ENCODE data around the gene GPR132. TPM values are rescaled to one million over a fixed set of nuclear protein-coding genes. Genes with fewer than 3 reads are reported as not detected.

GPR132 gene
- total RNA-seq, 1 experiment from 2014 or later = not detected

- no peak overlapping the region for H3K27ac Mint-ChIP-seq (ENCODE audit: unreplicated experiment)
- H3K27me3 Mint-ChIP-seq (ENCODE audit: insufficient read depth, unreplicated experiment) = peaks cover 4% of the 10 kb centered on the region
- Histone ChIP-seq H3K36me3 (ENCODE audit: control insufficient read depth, insufficient read depth, low read length) (no peaks in the 10 kb centered on the region), H3K4me1 (peaks cover 4% of the 10 kb centered on the region; the same call in 1 of the 2 replicates), H3K4me3 (ENCODE audit: low read depth, low read length) (no peak overlapping the region), H3K9me3 (no peaks in the 10 kb centered on the region), H3K27me3 (replicated peaks; ENCODE audit: control insufficient read depth, insufficient read depth, low read length) (no peaks in the 10 kb centered on the region)
- ChIA-PET CTCF (no interaction called here), POLR2A (no interaction called here)
- intact Hi-C loops (cut with micrococcal nuclease; ENCODE audit: unreplicated experiment) = no loop called here
- no peaks in the 10 kb centered on the region for H3K36me3 Mint-ChIP-seq (ENCODE audit: insufficient read depth, unreplicated experiment)
- TF ChIP-seq CTCF (IDR thresholded peaks at IDR 0.05; ENCODE audit: insufficient read depth in 1 of 2, low read depth in 1 of 2, low read length in 1 of 2, severe bottlenecking in 1 of 2, unreplicated experiment in 1 of 2) = no peak
- H3K4me3 Mint-ChIP-seq (ENCODE audit: unreplicated experiment) = no peak overlapping the region
- no peak for DNase-seq
- no peaks in the 10 kb centered on the region for H3K9me3 Mint-ChIP-seq (ENCODE audit: unreplicated experiment)
- no TSS peak for BruUV-seq (replicated peaks)
- H3K4me1 Mint-ChIP-seq (ENCODE audit: low read depth, unreplicated experiment) = peaks cover 5% of the 10 kb centered on the region
Measured at GRCh38 chr14:105072381-105072861, 7.2 kb upstream of the GPR132 start.

- Histone ChIP-seq H3K4me1 (peaks cover 4% of the 10 kb centered on the region; the same call in 1 of the 2 replicates), H3K36me3 (ENCODE audit: control insufficient read depth, insufficient read depth, low read length) (no peaks in the 10 kb centered on the region), H3K9me3 (no peaks in the 10 kb centered on the region), H3K4me3 (ENCODE audit: low read depth, low read length) (no peak overlapping the region), H3K27me3 (replicated peaks; ENCODE audit: control insufficient read depth, insufficient read depth, low read length) (no peaks in the 10 kb centered on the region)
- CTCF ChIA-PET = no interaction called here
- POLR2A ChIA-PET = no interaction called here
- no TSS peak for BruUV-seq (replicated peaks)
- no peak for TF ChIP-seq CTCF (IDR thresholded peaks at IDR 0.05; ENCODE audit: insufficient read depth in 1 of 2, low read depth in 1 of 2, low read length in 1 of 2, severe bottlenecking in 1 of 2, unreplicated experiment in 1 of 2)
- H3K4me1 Mint-ChIP-seq (ENCODE audit: low read depth, unreplicated experiment) = no peaks in the 10 kb centered on the region
- H3K27me3 Mint-ChIP-seq (ENCODE audit: insufficient read depth, unreplicated experiment) = peaks cover 4% of the 10 kb centered on the region
- no peaks in the 10 kb centered on the region for H3K36me3 Mint-ChIP-seq (ENCODE audit: insufficient read depth, unreplicated experiment)
- H3K9me3 Mint-ChIP-seq (ENCODE audit: unreplicated experiment) = no peaks in the 10 kb centered on the region
- intact Hi-C loops (cut with micrococcal nuclease; ENCODE audit: unreplicated experiment) = no loop called here
- no peak overlapping the region for H3K27ac Mint-ChIP-seq (ENCODE audit: unreplicated experiment)
- no peak overlapping the region for H3K4me3 Mint-ChIP-seq (ENCODE audit: unreplicated experiment)
- DNase-seq = no peak
Measured at GRCh38 chr14:105071942-105072341, 6.7 kb upstream of the GPR132 start.

- Histone ChIP-seq H3K9me3 (no peaks in the 10 kb centered on the region), H3K27me3 (replicated peaks; ENCODE audit: control insufficient read depth, insufficient read depth, low read length) (no peaks in the 10 kb centered on the region), H3K4me1 (peaks cover 4% of the 10 kb centered on the region; the same call in 1 of the 2 replicates), H3K36me3 (ENCODE audit: control insufficient read depth, insufficient read depth, low read length) (no peaks in the 10 kb centered on the region), H3K4me3 (ENCODE audit: low read depth, low read length) (no peak overlapping the region)
- BruUV-seq (replicated peaks) = no TSS peak
- H3K27ac Mint-ChIP-seq (ENCODE audit: unreplicated experiment) = no peak overlapping the region
- H3K4me1 Mint-ChIP-seq (ENCODE audit: low read depth, unreplicated experiment) = no peaks in the 10 kb centered on the region
- H3K27me3 Mint-ChIP-seq (ENCODE audit: insufficient read depth, unreplicated experiment) = peaks cover 4% of the 10 kb centered on the region
- no peak overlapping the region for H3K4me3 Mint-ChIP-seq (ENCODE audit: unreplicated experiment)
- no peak for DNase-seq
- H3K9me3 Mint-ChIP-seq (ENCODE audit: unreplicated experiment) = no peaks in the 10 kb centered on the region
- CTCF ChIA-PET = no interaction called here
- TF ChIP-seq CTCF (IDR thresholded peaks at IDR 0.05; ENCODE audit: insufficient read depth in 1 of 2, low read depth in 1 of 2, low read length in 1 of 2, severe bottlenecking in 1 of 2, unreplicated experiment in 1 of 2) = no peak
- intact Hi-C loops (cut with micrococcal nuclease; ENCODE audit: unreplicated experiment) = no loop called here
- POLR2A ChIA-PET = no interaction called here
- H3K36me3 Mint-ChIP-seq (ENCODE audit: insufficient read depth, unreplicated experiment) = no peaks in the 10 kb centered on the region
Measured at GRCh38 chr14:105071326-105071725, 6.1 kb upstream of the GPR132 start.
